Cardiac ventricle fibroblast (primary cell): ENCODE data around the gene FECH. TPM values are rescaled to one million over a fixed set of nuclear protein-coding genes. Genes with fewer than 3 reads are reported as not detected.

Experiments used
- total RNA-seq: library from RNA; depleted of rRNA; stranded (reverse); fragments of >200 nt; gene quantifications from 2 replicates; pipeline ENCODE4 v1.2.3, GENCODE V29; 2015

The FECH gene
- total RNA-seq: 53.4 and 82.1 TPM in 2 replicates

DNA sequence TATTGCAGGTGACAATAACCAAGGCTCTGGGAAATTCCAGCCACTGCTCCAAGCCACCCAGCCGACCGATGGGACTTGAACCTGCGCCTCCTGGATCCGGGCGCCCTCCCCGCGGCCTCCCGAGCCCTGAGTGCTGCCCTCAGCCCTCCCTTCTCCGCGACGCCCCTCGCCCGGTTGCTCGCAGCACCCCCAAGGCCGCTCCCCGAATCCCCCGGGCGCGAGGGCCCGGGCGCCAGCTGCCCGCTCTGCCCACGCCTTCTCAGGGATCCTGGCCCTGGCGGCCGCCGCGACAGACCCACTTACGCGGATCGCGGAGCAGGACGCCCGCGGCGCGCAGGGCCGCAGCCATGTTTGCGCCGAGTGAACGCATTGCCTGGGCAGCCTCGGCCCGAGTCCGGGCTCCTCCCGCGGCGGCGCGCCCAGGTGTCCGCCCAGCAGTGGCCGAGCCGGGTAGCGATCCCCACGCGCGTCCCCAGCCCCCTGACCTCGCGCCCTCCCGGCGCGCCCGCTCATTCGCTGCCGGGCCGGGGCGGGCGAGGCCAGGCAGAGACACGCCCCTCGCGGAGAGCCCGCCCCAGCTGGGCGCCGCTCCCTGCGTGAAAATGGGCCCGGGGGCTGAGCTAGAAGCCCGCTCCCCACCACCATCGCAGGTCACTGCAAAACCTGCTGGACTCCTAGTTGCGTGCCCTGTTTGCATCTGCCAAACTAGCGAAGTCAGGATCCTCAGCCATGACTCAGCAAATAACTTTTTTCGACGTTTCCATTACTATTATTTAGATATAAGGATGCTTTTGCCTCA lies at the start of gene FECH:
FECH (minus strand) TSS at position 452 of the 799 bp plus-strand sequence; CDS start at position 370, 82 bp downstream.

Other genes starting within 250 kb of the FECH start
- gene ST8SIA3, start 234.1 kb downstream of the FECH start, total RNA-seq: not detected in 2 replicates
- gene ONECUT2, start 151.3 kb downstream of the FECH start, total RNA-seq: under 0.01 TPM in 1 of 2 replicates, not detected in the other
- gene NARS1, start 35.1 kb upstream of the FECH start, total RNA-seq: 78.3 and 94.7 TPM in 2 replicates
- 5.4 and 6.3 TPM in 2 replicates for gene ATP8B1, start 216.6 kb upstream of the FECH start, total RNA-seq